Fibroblast of skin of left biceps (primary cell): Measurements from ENCODE around the gene BAIAP2L2.
"Not testable (repeated sequence)": the region's sequence is repeated elsewhere in the genome, so short reads cannot be mapped to it uniquely, and the experiment has no call there.

Source experiments
- DNase-seq, 2 experiments: peaks; one replicate each; pipeline ENCODE4 v3.0.0-alpha.2; 2013; ENCODE audit warnings: low read depth in 2 of 2

Gene BAIAP2L2

GRCh38 chr22:38127869-38128268 lies 17.4 kb upstream of the BAIAP2L2 start:
- no peak for DNase-seq

DNA sequence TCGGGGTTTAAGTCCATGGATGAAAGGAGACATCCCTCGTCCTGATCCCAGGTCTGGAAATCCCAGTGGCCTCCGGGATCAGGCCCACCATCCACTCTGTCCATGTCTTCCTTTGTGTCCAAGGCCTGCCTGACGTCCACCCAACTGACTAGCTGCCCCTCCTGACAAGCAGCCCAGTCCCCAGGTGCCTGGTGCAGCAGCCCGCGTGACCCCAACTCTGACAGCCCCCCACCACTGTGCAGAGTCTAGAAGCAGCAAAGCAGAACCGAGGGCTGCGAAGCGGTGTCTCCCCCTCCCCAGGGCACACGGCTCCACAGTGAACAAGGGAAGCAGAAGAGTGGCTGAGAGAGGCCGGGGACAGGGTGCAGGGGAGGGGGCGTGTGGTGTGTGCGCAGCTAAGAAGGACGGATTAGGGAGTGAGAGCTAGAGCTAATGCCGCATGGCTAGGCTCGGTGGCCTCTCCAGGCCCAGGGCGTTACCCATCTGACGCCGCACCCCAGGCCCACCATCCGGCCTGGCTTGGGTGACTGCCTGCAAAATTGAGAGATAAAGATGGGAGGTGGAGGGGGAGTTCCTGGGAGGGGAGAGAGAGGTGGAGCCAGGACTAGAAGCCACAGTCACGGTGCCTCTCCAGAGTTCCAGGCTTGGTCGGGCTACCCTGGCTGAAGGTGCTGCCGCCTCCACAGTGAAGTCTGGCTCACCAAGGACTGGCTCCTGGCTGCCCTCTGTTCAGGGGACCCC lies 16.6 kb upstream of the BAIAP2L2 start:
- no peak for DNase-seq

GRCh38 chr22:38125751-38126201 lies 15.3 kb upstream of the BAIAP2L2 start:
- DNase-seq, result no peak

DNA sequence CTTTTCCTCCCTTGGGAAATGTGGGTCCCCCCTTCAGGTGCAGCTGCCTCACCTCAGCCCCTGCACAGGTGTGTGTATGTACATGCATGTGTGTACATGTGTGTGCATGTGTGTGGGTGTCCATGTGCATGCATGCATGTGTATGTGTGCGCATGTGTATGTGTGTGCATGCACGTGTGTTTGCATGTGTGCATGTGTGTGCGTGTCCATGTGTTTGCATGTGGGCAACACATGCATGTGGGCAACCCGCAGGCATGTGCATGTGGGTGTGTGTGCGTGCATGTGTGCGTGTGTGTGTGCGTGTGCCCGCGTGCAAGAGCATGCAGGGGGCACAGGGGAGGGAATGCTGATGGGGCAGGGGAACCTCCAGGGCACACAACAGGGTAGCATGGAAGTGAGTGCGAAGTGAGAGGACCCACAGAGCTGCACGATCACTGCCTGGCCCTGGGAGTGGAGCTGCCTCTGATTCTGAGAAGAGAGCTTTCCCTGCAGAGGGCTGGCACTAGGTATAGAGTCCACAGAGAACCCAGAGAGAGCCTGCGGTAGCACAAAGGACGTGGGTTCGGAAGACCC lies 14.6 kb upstream of the BAIAP2L2 start:
- no peak for DNase-seq

DNA sequence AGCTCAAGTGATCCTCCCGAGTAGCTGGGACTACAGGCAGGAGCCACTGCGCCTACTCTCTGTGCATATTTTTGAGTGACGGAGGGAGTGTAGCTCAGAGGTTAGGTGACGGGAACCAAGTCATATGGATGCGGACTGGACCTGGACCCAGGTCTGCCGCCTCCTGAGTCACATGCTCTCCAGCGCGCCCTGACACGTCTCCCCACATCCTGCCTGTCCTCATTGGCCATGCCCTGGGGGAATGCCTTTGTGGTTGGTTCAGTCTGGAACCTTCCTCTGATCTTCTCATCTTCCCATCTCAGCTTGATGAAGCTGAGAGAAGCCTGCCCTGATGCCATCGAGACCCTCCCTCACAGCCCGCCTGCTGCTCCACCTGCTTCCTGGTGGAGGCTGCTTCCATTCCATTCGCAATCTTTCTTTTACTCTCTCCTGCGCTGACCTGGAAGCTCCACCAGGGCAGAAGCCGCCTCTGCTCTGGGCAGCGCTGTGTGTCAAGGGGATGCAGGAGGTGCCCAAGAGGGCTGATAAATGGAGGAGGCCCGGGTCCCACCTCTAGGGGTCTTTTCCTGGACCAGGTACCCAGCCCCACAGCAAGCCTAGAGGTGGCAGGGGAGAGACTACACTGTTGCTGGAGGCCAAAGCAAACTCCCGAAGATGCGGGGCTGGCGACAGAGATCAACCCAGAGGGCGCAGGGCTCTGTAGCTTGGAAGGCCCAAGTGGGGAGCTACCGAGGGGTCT lies 13.9 kb upstream of the BAIAP2L2 start:
- no peak for DNase-seq

DNA sequence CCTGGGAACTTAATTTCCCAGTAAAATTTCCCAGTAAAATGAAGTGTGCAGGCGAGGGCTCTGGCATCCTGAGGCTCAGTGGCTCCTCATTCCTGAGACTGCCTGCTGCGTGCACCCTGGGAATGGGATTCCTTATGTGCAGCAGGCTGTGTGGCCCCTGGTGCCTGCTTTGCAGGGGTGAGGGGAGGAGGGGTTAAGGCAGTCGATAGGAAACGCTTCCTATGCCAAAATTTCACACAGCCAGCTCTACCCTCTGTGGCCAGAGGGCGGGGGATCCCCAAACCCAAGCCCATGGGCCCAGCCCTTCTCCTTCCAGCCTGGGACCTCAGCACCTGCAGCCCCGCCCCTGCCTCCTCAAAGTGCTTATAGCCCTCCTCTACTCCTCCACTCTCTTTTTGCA lies 12.1 kb upstream of the BAIAP2L2 start:
- DNase-seq, result no peak

DNA sequence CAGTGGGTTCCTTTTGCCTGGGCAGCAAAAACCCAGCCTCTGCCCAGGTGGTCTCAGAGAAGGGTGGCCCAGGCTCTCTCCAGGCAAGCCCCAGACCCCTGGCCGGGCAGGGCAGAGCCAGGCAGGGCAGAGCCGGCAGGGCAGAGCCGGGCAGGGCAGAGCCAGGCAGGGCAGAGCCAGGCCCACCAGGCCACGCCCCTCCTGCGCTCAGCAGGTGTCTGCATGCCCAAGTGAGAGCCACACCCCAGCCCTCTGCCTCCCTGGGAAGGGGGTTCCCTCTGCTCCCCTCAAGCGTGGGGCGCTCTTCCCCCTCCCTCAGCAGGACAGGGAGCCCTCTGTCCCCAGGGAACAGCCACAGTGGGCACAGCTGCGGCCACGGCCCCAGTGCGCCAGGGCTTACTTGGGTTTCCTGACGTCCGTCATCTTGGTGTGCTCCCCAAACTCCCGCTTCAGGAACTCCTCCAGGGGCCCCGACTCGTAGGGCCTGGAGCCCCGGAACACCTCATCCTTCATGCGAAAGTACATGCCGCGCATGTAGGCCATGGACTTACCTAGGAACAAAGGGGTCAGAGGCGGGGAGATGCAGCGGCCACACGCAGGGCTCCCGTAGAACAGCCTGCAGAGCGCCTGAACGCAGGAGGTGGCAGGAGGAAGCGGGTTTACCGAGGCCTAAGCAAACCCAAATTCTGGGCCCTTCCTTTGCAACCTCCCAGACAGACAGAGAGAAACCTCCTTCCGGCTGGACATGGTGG lies 10.1 kb upstream of the BAIAP2L2 start:
- DNase-seq, result no peak

GRCh38 chr22:38118747-38119146 lies 8.3 kb upstream of the BAIAP2L2 start:
- DNase-seq, result not testable (repeated sequence)

DNA sequence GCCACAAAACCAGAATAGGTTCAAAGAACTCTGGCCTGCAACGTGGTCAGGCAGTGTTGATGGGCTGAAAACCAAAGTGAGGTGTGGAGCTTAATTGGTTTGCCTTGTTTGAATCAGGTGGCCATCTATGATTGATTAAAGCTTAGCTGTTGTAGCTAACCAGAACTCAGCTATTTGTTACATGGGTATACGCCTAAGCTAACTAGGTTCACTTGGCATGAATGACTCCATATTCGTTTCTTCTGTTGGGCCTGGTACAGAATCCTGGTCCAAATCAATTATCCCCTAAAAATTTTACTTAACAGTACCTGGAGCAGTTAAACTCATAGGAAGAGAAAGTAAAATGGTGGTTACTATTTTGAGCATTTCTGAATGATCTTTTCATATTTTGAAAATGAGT lies 7.7 kb upstream of the BAIAP2L2 start:
- DNase-seq, result no peak

DNA sequence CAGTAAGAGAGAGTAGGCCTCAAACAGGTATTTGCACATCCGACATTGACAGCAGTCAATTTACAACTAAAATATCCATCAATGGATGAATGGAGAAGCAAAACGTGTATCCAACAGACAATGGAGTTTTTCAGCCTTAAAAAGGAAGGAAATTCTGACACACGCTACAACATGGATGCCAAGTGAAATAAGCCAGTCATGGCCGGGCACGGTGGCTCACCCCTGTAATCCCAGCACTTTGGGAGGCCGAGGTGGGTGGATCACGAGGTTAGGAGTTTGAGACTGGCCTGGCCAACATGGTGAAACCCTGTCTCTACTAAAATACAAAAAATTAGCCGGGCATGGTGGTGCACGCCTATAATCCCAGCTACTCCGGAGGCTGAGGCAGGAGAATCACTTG lies 7.1 kb upstream of the BAIAP2L2 start:
- DNase-seq, result not testable (repeated sequence)

DNA sequence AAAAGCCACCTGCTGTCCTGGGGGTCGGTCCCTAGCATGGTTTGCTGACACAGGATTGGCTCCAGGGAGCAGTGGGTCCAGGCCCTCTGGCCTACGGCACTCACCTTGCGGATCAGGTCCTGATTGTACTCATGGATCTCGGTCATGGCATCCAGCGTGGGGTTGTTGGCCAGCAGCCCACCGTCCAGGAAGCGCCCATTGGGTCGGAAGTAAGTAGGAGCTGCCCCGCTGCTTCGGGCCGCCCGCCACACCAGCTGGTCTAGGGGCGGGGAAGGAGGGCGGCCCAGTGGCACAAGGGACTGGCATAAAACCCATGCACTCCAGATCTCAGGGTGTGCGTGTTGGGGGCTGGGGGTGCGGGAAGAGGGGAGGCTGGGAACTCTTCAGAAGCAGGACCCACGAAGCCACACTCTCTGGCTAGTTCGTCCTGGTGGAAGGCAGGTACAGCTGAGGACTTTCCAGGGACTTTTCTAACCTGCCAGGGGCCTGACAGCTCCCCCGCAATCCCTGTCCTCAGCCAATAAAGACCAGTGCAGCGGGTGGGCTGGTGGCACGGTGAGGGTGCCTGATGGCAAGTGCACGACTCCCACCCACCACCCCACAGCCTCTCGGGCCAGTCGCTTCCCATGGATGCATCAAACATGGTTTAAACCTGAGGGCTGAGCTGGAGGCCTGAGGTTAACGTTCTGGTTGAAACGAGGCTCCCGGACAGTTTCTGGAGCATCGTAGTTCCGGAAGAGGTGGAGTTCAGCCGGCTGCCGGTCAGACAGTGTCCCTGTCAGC lies 5.1 kb upstream of the BAIAP2L2 start:
- no peak for DNase-seq

DNA sequence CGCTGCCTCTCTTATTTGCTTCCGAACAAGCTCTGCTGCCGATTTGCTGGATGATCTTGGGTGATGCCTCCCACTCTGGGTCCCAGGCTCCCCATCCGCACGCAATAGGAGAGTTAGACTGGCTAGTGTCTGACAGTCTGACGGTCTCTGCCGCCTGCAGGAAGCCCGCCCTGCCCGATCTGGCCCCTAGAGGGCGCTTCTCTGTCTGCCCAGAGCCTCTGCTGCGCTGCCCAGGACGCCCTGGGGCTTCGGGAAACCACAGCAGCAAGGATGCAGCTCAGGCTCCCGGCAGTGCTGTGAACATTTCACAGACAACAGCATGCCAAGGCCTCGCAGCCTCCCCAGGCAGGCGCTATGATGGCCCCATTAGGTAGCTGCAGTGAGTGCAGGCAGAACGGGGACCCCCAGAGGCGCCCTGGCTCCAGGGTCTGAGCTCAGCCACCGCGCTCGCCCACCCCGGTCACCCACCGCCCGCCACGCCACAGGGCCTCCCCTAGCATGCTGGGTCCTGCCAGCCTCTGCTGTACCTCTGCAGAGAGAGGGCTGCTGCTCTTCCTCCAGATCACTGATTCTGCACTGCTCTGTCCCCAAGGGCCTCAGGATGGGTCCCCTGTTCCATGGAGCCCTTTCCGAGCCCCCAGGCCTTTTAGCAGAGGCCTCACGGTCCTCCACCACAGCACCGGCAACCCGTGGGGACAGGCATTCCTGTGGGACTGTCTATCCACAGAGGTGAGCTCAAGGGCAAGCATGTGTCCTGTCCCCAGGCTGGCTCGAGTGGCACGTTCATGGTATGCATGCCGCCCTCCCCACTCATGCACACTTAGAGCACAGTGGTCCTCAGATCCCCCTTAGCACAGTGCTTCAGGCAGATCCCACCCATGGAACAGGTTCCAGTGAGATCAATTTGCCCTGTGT lies 4.3 kb upstream of the BAIAP2L2 start:
- DNase-seq, result peak; percentile 27 to 38

- no peak for DNase-seq
Observed at GRCh38 chr22:38112381-38112780, 1.9 kb upstream of the BAIAP2L2 start.

- DNase-seq, result no peak
Observed at GRCh38 chr22:38111925-38112355, 1.5 kb upstream of the BAIAP2L2 start.

GRCh38 chr22:38110863-38111852 lies 674 bp upstream of the BAIAP2L2 start:
- no peak for DNase-seq

GRCh38 chr22:38109371-38110001 lies 998 bp downstream of the BAIAP2L2 start:
- DNase-seq, result no peak

DNA sequence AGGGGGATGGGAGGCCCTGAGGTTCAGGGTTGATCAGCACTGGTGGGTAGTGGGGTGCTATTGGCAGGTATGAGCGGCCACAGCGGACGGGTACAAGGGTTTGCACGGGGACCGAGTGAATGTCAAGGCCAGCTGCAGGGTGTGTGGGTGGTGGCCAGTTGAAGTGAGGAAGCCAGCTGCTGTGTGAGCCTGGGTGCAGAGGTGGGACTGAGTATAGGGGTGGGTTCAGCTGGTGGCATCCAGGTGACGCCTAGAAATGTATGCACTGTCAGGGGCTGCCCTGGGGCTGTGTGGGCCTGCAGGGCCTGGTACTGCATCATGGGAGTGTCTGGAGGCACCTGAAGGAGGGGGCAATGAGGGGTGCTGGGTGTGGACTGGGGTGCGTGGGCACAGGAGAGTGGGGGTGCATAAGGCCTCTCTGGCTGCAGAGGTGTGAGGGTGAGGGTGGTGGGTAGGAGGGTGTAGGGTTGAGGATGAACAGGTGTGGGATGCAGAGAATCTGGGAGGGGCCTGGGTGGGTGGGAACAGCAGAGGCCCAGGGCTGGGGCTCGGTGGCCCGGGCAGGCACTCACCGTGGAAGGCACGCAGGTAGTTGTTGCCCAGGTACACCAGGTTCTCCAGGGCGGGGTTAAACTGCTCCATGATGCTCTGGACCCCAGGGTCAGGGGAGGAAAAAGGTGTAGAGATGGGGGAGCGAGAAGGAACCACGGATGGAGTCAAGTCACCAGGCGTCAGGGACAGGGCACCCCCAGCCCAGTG lies 1.7 kb downstream of the BAIAP2L2 start:
- DNase-seq, result no peak
